Measurements from ENCODE around the gene TUBB4A.

Gene TUBB4A

GRCh38 chr19:6533746-6534418, 31.8 kb upstream of the TUBB4A start:
- Histone ChIP-seq H3K27me3 (ENCODE audit: insufficient read depth, low read depth) (peaks cover 16% of the 10 kb centered on the region; the same call in 1 of the 2 replicates), H3K79me2 (ENCODE audit: insufficient read depth, low read depth) (no peaks in the 10 kb centered on the region), H3K9ac (no peak overlapping the region), H3K4me1 (ENCODE audit: low read depth, poor library complexity, severe bottlenecking) (peaks cover 43% of the 10 kb centered on the region), H2AFZ (ENCODE audit: low read depth) (no peak overlapping the region), H3K4me2 (no peak overlapping the region), H4K20me1 (ENCODE audit: insufficient read depth) (no peaks in the 10 kb centered on the region), H3K36me3 (ENCODE audit: insufficient read depth) (no peaks in the 10 kb centered on the region), H3K27ac (no peak overlapping the region), H3K4me3 (IDR thresholded peaks at IDR 0.05; ENCODE audit: insufficient read depth, low read depth, low read length) (no peak overlapping the region)
- TF ChIP-seq CTCF (conservative IDR thresholded peaks at IDR 0.05; ENCODE audit: low read depth, low read length): no peak

GRCh38 chr19:6533000-6533328, 30.9 kb upstream of the TUBB4A start:
- Histone ChIP-seq H3K27me3 (ENCODE audit: insufficient read depth, low read depth) (peaks cover 16% of the 10 kb centered on the region; the same call in 1 of the 2 replicates), H3K4me3 (IDR thresholded peaks at IDR 0.05; ENCODE audit: insufficient read depth, low read depth, low read length) (no peak overlapping the region)

GRCh38 chr19:6532244-6532999, 30.3 kb upstream of the TUBB4A start:
- Histone ChIP-seq H3K27me3 (ENCODE audit: insufficient read depth, low read depth) (peaks cover 16% of the 10 kb centered on the region; the same call in 1 of the 2 replicates), H3K4me3 (IDR thresholded peaks at IDR 0.05; ENCODE audit: insufficient read depth, low read depth, low read length) (no peak overlapping the region), H3K79me2 (ENCODE audit: insufficient read depth, low read depth) (no peaks in the 10 kb centered on the region), H4K20me1 (ENCODE audit: insufficient read depth) (no peaks in the 10 kb centered on the region), H3K4me2 (peak overlapping the region; percentile 63), H3K9ac (no peak overlapping the region), H3K36me3 (ENCODE audit: insufficient read depth) (no peaks in the 10 kb centered on the region), H2AFZ (ENCODE audit: low read depth) (no peak overlapping the region), H3K4me1 (ENCODE audit: low read depth, poor library complexity, severe bottlenecking) (peaks cover 30% of the 10 kb centered on the region), H3K27ac (no peak overlapping the region)
- TF ChIP-seq CTCF (conservative IDR thresholded peaks at IDR 0.05; ENCODE audit: low read depth, low read length): no peak

More at GRCh38 chr19:6533000-6533328, 30.9 kb upstream of the TUBB4A start:
- Histone ChIP-seq H2AFZ (ENCODE audit: low read depth) (no peak overlapping the region), H3K36me3 (ENCODE audit: insufficient read depth) (no peaks in the 10 kb centered on the region), H3K4me1 (ENCODE audit: low read depth, poor library complexity, severe bottlenecking) (peaks cover 36% of the 10 kb centered on the region), H4K20me1 (ENCODE audit: insufficient read depth) (no peaks in the 10 kb centered on the region), H3K9ac (no peak overlapping the region), H3K79me2 (ENCODE audit: insufficient read depth, low read depth) (no peaks in the 10 kb centered on the region), H3K27ac (no peak overlapping the region), H3K4me2 (no peak overlapping the region; the same call in 1 of the 2 replicates)
- TF ChIP-seq CTCF (conservative IDR thresholded peaks at IDR 0.05; ENCODE audit: low read depth, low read length): no peak

- peaks cover 28% of the 10 kb centered on the region for H3K4me1 ChIP-seq (ENCODE audit: low read depth, poor library complexity, severe bottlenecking)
- no peaks in the 10 kb centered on the region for H3K36me3 ChIP-seq (ENCODE audit: insufficient read depth)
- H2AFZ ChIP-seq (ENCODE audit: low read depth): no peak overlapping the region
- H3K9ac ChIP-seq: no peak overlapping the region
- H3K27ac ChIP-seq: no peak overlapping the region
- H3K4me2 ChIP-seq: peak overlapping the region; percentile 63
- no peaks in the 10 kb centered on the region for H3K79me2 ChIP-seq (ENCODE audit: insufficient read depth, low read depth)
- H4K20me1 ChIP-seq (ENCODE audit: insufficient read depth): no peaks in the 10 kb centered on the region
- TF ChIP-seq CTCF (conservative IDR thresholded peaks at IDR 0.05; ENCODE audit: low read depth, low read length): no peak
- H3K4me3 ChIP-seq (IDR thresholded peaks at IDR 0.05; ENCODE audit: insufficient read depth, low read depth, low read length): no peak overlapping the region
- H3K27me3 ChIP-seq (ENCODE audit: insufficient read depth, low read depth): peaks cover 16% of the 10 kb centered on the region; the same call in 1 of the 2 replicates
Observed at GRCh38 chr19:6531956-6532243, 29.8 kb upstream of the TUBB4A start.
